Esophagus muscularis mucosa (tissue), 4 donors: Measurements from ENCODE around the gene BRINP1. TPM values are rescaled to one million over a fixed set of nuclear protein-coding genes. Genes with fewer than 3 reads are reported as not detected.

Experiments
- DNase-seq: peaks from one replicate; pipeline ENCODE4 v3.0.0-alpha.2; 2017; ENCODE audit errors: extremely low spot score
- H3K27ac ChIP-seq, 4 donors: fragments of 200-600 bp; sonication (generic); replicated peaks in 1 of 4; 1 replicate in 3 of 4; 2 replicates in 1 of 4; pipeline ENCODE4 v1.5.1; 2016 to 2019; ENCODE audit warnings: mild to moderate bottlenecking in 1 of 4
- H3K27me3 ChIP-seq, 4 donors: fragments of 200-600 bp; sonication (generic); one replicate each; pipeline versions ENCODE4 v1.5.1 to v1.6.0; 2016 to 2019
- H3K36me3 ChIP-seq, 4 donors: fragments of 200-600 bp; sonication (generic); one replicate each; pipeline ENCODE4 v1.5.1; 2016 to 2019
- H3K4me1 ChIP-seq, 4 donors: fragments of 200-600 bp; sonication (generic); one replicate each; pipeline ENCODE4 v1.5.1; 2016 to 2019
- H3K4me3 ChIP-seq, 4 donors: fragments of 200-600 bp; sonication (generic); 1 replicate in 2 of 4; 2 replicates in 2 of 4; pipeline ENCODE4 v1.5.1; 2016 to 2019; ENCODE audit warnings: mild to moderate bottlenecking in 4 of 4, moderate library complexity in 1 of 4
- H3K9me3 ChIP-seq, 4 donors: fragments of 200-600 bp; sonication (generic); 1 replicate in 3 of 4; 2 replicates in 1 of 4; pipeline ENCODE4 v1.5.1; 2016 to 2019
- EP300 ChIP-seq: sonication (generic); formaldehyde crosslinking; IDR thresholded peaks from one replicate; pipeline ENCODE4 v1.6.1; 2017; ENCODE audit warnings: antibody characterized with exemption
- POLR2A ChIP-seq: fragments of 450-650 bp; IDR thresholded peaks from one replicate; pipeline ENCODE4 v1.6.1; 2017; ENCODE audit warnings: antibody characterized with exemption, moderate library complexity, mild to moderate bottlenecking, low read depth
- POLR2AphosphoS5 ChIP-seq, 2 donors: sonication (generic); formaldehyde crosslinking; IDR thresholded peaks; one replicate each; pipeline ENCODE4 v1.6.1; 2017; ENCODE audit warnings: antibody characterized with exemption in 2 of 2
- WGBS: methylation state at CpG from one replicate; pipeline ENCODE4 v1.1.5; 2018; 5-methylcytosine and 5-hydroxymethylcytosine counted together
- intact Hi-C: fragments of 100-400 bp; cut with DNase I; formaldehyde crosslinking; loops from one replicate; pipeline ENCODE4 v1.15.1; 2023
- total RNA-seq, 4 donors: library from RNA; depleted of rRNA; stranded (reverse); fragments of >200 nt; gene quantifications; one replicate each; pipeline versions ENCODE4 v1.1.0 to v1.2.1, GENCODE V29; 2016
- TF ChIP-seq, protein P1 (sequence below), 3 experiments: fragments of 200-600 bp in 2 of 3; fragments of 450-650 bp in 1 of 3; sonication (generic) in 2 of 3; IDR thresholded peaks; one replicate each; pipeline ENCODE4 v1.5.1; 2017 to 2019; ENCODE audit warnings: antibody characterized with exemption in 3 of 3, mild to moderate bottlenecking in 2 of 3, moderate library complexity in 1 of 3

BRINP1 gene
- total RNA-seq, 4 donors from 2014 or later = not detected

DNA sequence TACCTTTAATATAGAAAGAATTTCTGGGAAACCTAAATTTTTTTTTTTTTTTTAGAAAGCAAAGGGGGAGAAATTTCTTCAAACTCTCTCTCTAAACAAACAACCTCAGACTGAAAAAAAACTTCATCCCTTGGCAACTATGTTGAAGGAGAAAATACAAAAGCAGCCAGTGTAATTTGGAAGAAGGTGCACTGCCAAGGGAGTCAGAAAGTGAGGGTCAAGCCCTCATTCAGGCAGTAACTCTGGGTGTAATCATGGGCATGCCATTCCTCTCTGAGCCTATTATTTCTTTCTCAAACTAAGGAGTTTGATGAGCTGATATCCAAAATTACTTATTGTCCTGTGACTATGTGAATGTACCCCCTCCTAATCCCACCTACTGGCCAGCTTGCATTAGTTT lies 203.1 kb downstream of the BRINP1 start:
- Histone ChIP-seq H3K9me3 (no peaks in the 10 kb centered on the region), H3K27ac (no peak overlapping the region), H3K36me3 (no peaks in the 10 kb centered on the region), H3K4me1 (peaks cover 0 to 3% (median 1%) of the 10 kb centered on the region in 4 donors), H3K27me3 (peaks cover 0 to 4% (median 0%) of the 10 kb centered on the region in 4 donors), H3K4me3 (no peak overlapping the region)
- TF ChIP-seq EP300 (no peak), POLR2AphosphoS5 (IDR thresholded peaks at IDR 0.05) (no peak), POLR2A (no peak)
- TF ChIP-seq, protein P1, sequence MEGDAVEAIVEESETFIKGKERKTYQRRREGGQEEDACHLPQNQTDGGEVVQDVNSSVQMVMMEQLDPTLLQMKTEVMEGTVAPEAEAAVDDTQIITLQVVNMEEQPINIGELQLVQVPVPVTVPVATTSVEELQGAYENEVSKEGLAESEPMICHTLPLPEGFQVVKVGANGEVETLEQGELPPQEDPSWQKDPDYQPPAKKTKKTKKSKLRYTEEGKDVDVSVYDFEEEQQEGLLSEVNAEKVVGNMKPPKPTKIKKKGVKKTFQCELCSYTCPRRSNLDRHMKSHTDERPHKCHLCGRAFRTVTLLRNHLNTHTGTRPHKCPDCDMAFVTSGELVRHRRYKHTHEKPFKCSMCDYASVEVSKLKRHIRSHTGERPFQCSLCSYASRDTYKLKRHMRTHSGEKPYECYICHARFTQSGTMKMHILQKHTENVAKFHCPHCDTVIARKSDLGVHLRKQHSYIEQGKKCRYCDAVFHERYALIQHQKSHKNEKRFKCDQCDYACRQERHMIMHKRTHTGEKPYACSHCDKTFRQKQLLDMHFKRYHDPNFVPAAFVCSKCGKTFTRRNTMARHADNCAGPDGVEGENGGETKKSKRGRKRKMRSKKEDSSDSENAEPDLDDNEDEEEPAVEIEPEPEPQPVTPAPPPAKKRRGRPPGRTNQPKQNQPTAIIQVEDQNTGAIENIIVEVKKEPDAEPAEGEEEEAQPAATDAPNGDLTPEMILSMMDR (IDR thresholded peaks at IDR 0.05) = no peak
- intact Hi-C loops = no loop called here
- no peak for DNase-seq

DNA sequence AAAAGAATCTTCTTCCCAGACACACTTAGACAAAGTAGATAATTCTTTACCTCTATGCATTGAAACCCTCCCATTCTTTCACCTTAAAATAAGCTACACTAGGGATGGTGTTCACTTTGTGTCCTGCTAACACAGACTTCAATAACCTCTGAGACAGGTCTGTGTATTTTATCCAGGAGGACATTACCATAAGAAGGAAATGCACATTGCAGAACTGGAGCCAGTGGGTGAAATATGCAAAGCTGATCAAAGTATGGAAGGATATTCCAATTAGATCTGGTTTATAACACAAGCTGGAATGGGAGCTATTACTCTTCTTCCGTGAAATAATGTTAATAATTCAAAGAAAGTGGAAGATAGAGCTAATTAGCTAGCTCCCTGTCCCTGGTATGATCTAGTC lies 204.1 kb downstream of the BRINP1 start:
- Histone ChIP-seq H3K9me3 (no peaks in the 10 kb centered on the region), H3K27ac (no peak overlapping the region), H3K4me1 (peaks cover 0 to 3% (median 1%) of the 10 kb centered on the region in 4 donors), H3K36me3 (no peaks in the 10 kb centered on the region), H3K27me3 (peaks cover 0 to 4% (median 0%) of the 10 kb centered on the region in 4 donors), H3K4me3 (no peak overlapping the region)
- 79% methylated on average over 1 of the region's 1 CpG for WGBS
- intact Hi-C loops = no loop called here
- no peak for DNase-seq
- TF ChIP-seq, protein P1 (IDR thresholded peaks at IDR 0.05) = no peak
- no peak for TF ChIP-seq EP300
- TF ChIP-seq POLR2A = no peak
- no peak for TF ChIP-seq POLR2AphosphoS5 (IDR thresholded peaks at IDR 0.05)

DNA sequence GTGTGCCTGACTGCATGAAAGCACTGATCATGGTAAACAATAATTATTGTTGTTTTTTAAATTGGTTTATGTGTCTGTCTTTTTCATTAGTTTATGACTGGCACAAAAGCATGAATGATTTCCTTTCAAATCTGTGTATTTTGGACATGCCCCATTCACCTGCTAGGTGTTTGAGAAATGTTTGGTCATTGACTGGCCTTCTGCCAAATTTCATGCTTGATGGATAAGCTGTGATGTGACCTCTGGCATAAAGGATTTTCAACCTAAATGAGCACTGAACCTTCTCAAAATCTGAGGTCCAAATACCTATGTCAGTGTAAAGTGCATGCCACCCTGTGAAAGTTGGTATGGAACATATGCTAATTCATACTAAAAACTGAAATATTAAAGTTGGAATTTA lies 204.5 kb downstream of the BRINP1 start:
- H3K4me3 ChIP-seq = no peak overlapping the region
- no peak for DNase-seq
- peaks cover 0 to 4% (median 0%) of the 10 kb centered on the region in 4 donors for H3K27me3 ChIP-seq
- TF ChIP-seq EP300 (no peak), POLR2A (no peak), POLR2AphosphoS5 (IDR thresholded peaks at IDR 0.05) (no peak)
- TF ChIP-seq, protein P1 (IDR thresholded peaks at IDR 0.05) = no peak
- no peak overlapping the region for H3K27ac ChIP-seq
- intact Hi-C loops = no loop called here
- H3K9me3 ChIP-seq = no peaks in the 10 kb centered on the region
- H3K4me1 ChIP-seq = peaks cover 0 to 3% (median 1%) of the 10 kb centered on the region in 4 donors
- H3K36me3 ChIP-seq = no peaks in the 10 kb centered on the region

DNA sequence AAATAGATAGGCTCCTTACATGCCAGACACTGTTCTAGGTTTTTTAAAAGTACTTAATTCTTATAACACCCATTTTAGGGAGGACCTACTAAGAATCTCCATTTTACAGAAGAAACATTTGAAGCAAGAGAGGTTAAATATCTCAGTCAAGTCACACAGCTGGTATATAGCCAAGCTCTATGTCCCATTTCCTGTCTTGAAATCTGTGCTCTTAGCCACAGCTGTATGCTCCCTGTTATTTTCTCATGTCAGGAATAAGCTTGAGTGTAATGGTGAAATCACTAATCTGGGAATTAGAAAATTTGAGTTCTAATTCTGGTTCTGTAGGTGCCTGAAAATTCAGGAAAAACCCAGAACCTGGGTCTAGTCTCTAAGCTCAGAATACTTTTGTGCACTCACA lies 208.7 kb downstream of the BRINP1 start:
- intact Hi-C loops = no loop called here
- Histone ChIP-seq H3K9me3 (no peaks in the 10 kb centered on the region), H3K36me3 (no peaks in the 10 kb centered on the region), H3K27ac (no peak overlapping the region), H3K4me1 (peaks cover 0 to 2% (median 0%) of the 10 kb centered on the region in 4 donors), H3K4me3 (no peak overlapping the region), H3K27me3 (no peaks in the 10 kb centered on the region)
- DNase-seq = peak; percentile 7
- no peak for TF ChIP-seq POLR2A
- no peak for TF ChIP-seq POLR2AphosphoS5 (IDR thresholded peaks at IDR 0.05)
- TF ChIP-seq, protein P1 (IDR thresholded peaks at IDR 0.05) = no peak

DNA sequence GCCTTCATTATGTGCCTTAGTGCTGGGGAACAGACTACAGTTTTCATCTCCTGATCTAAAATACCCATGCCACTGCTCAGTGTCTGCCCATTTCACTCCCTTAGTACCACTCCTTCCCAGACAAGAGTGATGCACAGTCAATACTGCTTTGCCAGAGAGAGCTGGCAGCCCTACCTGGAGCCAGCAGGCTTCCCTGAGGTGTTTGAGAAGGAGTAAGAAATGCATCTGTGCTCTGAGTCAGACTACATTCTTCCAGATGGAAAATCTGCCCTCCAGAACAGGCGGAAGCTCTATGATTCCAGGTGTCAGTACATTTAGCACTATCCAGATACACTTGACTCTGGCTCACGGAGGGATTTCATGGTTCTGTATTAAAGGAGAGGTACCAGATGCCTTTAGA lies 209.8 kb downstream of the BRINP1 start:
- no peaks in the 10 kb centered on the region for H3K9me3 ChIP-seq
- DNase-seq = peak; percentile 42
- TF ChIP-seq POLR2A = no peak
- TF ChIP-seq, protein P1 (IDR thresholded peaks at IDR 0.05) = no peak
- no peak for TF ChIP-seq EP300
- no peak for TF ChIP-seq POLR2AphosphoS5 (IDR thresholded peaks at IDR 0.05)
- H3K4me3 ChIP-seq = no peak overlapping the region
- no peaks in the 10 kb centered on the region for H3K4me1 ChIP-seq
- H3K36me3 ChIP-seq = no peaks in the 10 kb centered on the region
- intact Hi-C loops = no loop called here
- H3K27ac ChIP-seq = no peak overlapping the region
- WGBS = 63% methylated on average over 1 of the region's 2 CpGs
- no peaks in the 10 kb centered on the region for H3K27me3 ChIP-seq
